GM23248 (cell line): ENCODE results near the gene DUOX2. TPM values are rescaled to one million over a fixed set of nuclear protein-coding genes. Genes with fewer than 3 reads are reported as not detected.

Experiments
- DNase-seq: peaks from one replicate; pipeline ENCODE4 v3.0.0-alpha.2; 2015
- H2AFZ ChIP-seq: fragments of 200-600 bp; sonication (generic); 2 replicates; pipeline ENCODE4 v1.6.1; 2016; ENCODE audit warnings: antibody characterized with exemption
- H3F3A ChIP-seq: fragments of 200-600 bp; sonication (generic); 2 replicates; pipeline ENCODE4 v1.6.1; 2016; ENCODE audit warnings: mild to moderate bottlenecking, antibody characterized with exemption, mixed run types; ENCODE audit not compliant: insufficient read depth
- H3K27ac ChIP-seq: fragments of 200-600 bp; sonication (generic); 2 replicates; pipeline ENCODE4 v1.5.1; 2016; ENCODE audit warnings: mild to moderate bottlenecking
- H3K27me3 ChIP-seq: fragments of 200-600 bp; sonication (generic); replicated peaks from 2 replicates; pipeline ENCODE4 v1.6.1; 2016; ENCODE audit warnings: mild to moderate bottlenecking; ENCODE audit not compliant: insufficient read depth
- H3K36me3 ChIP-seq: fragments of 200-600 bp; sonication (generic); 2 replicates; pipeline ENCODE4 v1.6.1; 2016; ENCODE audit warnings: low read depth, mild to moderate bottlenecking
- H3K4me1 ChIP-seq: fragments of 200-600 bp; sonication (generic); 2 replicates; pipeline ENCODE4 v1.6.1; 2016; ENCODE audit warnings: mild to moderate bottlenecking; ENCODE audit not compliant: insufficient read depth
- H3K4me2 ChIP-seq: fragments of 200-600 bp; sonication (generic); one replicate; pipeline ENCODE4 v1.6.1; 2016; ENCODE audit warnings: mild to moderate bottlenecking; ENCODE audit not compliant: unreplicated experiment
- H3K4me3 ChIP-seq: fragments of 200-600 bp; sonication (generic); 2 replicates; pipeline ENCODE4 v1.5.1; 2016; ENCODE audit warnings: mild to moderate bottlenecking
- H3K79me2 ChIP-seq: fragments of 200-600 bp; sonication (generic); 2 replicates; pipeline ENCODE4 v1.6.1; 2016; ENCODE audit warnings: mild to moderate bottlenecking; ENCODE audit not compliant: insufficient read depth
- H3K9ac ChIP-seq: fragments of 200-600 bp; sonication (generic); 2 replicates; pipeline ENCODE4 v1.6.1; 2016; ENCODE audit warnings: mild to moderate bottlenecking
- H3K9me2 ChIP-seq: fragments of 200-600 bp; sonication (generic); 2 replicates; pipeline ENCODE4 v1.6.1; 2016; ENCODE audit warnings: mixed run types, mild to moderate bottlenecking, moderate library complexity; ENCODE audit not compliant: insufficient read depth
- H3K9me3 ChIP-seq: fragments of 200-600 bp; sonication (generic); one replicate; pipeline ENCODE4 v1.6.1; 2017; ENCODE audit warnings: low read depth
- H4K20me1 ChIP-seq: fragments of 200-600 bp; sonication (generic); 2 replicates; pipeline ENCODE4 v1.6.0; 2016; ENCODE audit not compliant: insufficient read depth
- EZH2 ChIP-seq: fragments of 200-600 bp; sonication (generic); IDR thresholded peaks from 2 replicates; pipeline ENCODE4 v1.6.1; 2018; ENCODE audit warnings: antibody characterized with exemption, mild to moderate bottlenecking; ENCODE audit not compliant: insufficient read depth, poor library complexity, severe bottlenecking
- EZH2phosphoT487 ChIP-seq: fragments of 200-600 bp; sonication (generic); IDR thresholded peaks from 2 replicates; pipeline ENCODE4 v1.6.1; 2018; ENCODE audit warnings: antibody characterized with exemption, moderate library complexity, mild to moderate bottlenecking, low read depth; ENCODE audit not compliant: insufficient read depth
- WGBS, 2 experiments: methylation state at CpG; one replicate each; pipeline ENCODE4 v1.1.6; 2015 to 2017; ENCODE audit warnings: low lambda C conversion rate in 2 of 2, low coverage in 1 of 2; ENCODE audit errors: missing lambda C conversion rate in 2 of 2; 5-methylcytosine and 5-hydroxymethylcytosine counted together
- in situ Hi-C: fragments of 300-500 bp; cut with MboI; formaldehyde crosslinking; loops from 2 replicates; pipeline ENCODE4 v1.15.0; 2020
- polyA plus RNA-seq: library from polyadenylated mRNA; unstranded; fragments of >200 nt; fragmentation: Nextera tagmentation; extraction: Ambion mirVana; gene quantifications from 2 replicates; pipeline ENCODE4 v1.2.1, GENCODE V29; 2016
- total RNA-seq: library from RNA; depleted of rRNA; stranded (reverse); fragments of >200 nt; shearing (Covaris generic); gene quantifications from 2 replicates; pipeline ENCODE4 v1.2.3, GENCODE V29; 2014

Gene DUOX2
- total and polyA plus RNA-seq, 2 experiments from 2014 or later, result 0.03 TPM; not detected in 1

GRCh38 chr15:45130291-45131000, 16.5 kb upstream of the DUOX2 start:
- no peak overlapping the region for H3K27ac ChIP-seq
- no peak overlapping the region for H3K9ac ChIP-seq
- H2AFZ ChIP-seq, result no peak overlapping the region; the same call in 1 of the 2 replicates
- 70 to 73% methylated on average over 7 of the region's 7 CpGs for WGBS, 2 experiments
- no peak overlapping the region for H3K4me3 ChIP-seq
- H3K9me2 ChIP-seq, result no peaks in the 10 kb centered on the region
- no peaks in the 10 kb centered on the region for H3K9me3 ChIP-seq
- in situ Hi-C loops, result no loop called here
- no peak overlapping the region for H3K4me2 ChIP-seq
- no peak for DNase-seq
- no peaks in the 10 kb centered on the region for H3K36me3 ChIP-seq
- TF ChIP-seq EZH2, result no peak
- no peaks in the 10 kb centered on the region for H3F3A ChIP-seq
- H3K79me2 ChIP-seq, result no peaks in the 10 kb centered on the region
- H4K20me1 ChIP-seq, result no peaks in the 10 kb centered on the region
- peaks cover 15% of the 10 kb centered on the region for H3K27me3 ChIP-seq
- no peaks in the 10 kb centered on the region for H3K4me1 ChIP-seq

GRCh38 chr15:45129651-45130129, 15.7 kb upstream of the DUOX2 start, which contains the start of the genes DUOX1 and DUOXA1:
DUOX1 (plus strand) TSS chr15:45129994; CDS start chr15:45131967, 1,973 bp downstream.
DUOXA1 (minus strand) TSS chr15:45129879; CDS start chr15:45123014, 6,865 bp downstream.
- Histone ChIP-seq H3K27me3 (peaks cover 15% of the 10 kb centered on the region), H3K4me2 (peak within 1 kb of the TSS; percentile 37), H3K9ac (no peak within 1 kb of the TSS), H3K4me3 (peak within 1 kb of the TSS; percentile 46), H4K20me1 (no peaks in the 10 kb centered on the region), H3K4me1 (no peaks in the 10 kb centered on the region), H3K79me2 (no peaks in the 10 kb centered on the region), H3K27ac (no peak within 1 kb of the TSS), H2AFZ (peak within 1 kb of the TSS; percentile 68), H3K9me3 (no peaks in the 10 kb centered on the region), H3K36me3 (no peaks in the 10 kb centered on the region), H3F3A (no peaks in the 10 kb centered on the region), H3K9me2 (no peaks in the 10 kb centered on the region)
- in situ Hi-C loops, result no loop called here
- TF ChIP-seq EZH2phosphoT487, result no peak
- TF ChIP-seq EZH2, result no peak
- DNase-seq, result peak; percentile 56
- WGBS, 2 experiments, result 2 to 4% methylated on average over 10 to 41 of the region's 46 CpGs

GRCh38 chr15:45128971-45129639, 15.1 kb upstream of the DUOX2 start:
- Histone ChIP-seq H3F3A (no peaks in the 10 kb centered on the region), H2AFZ (peak overlapping the region; percentile 68), H3K4me1 (no peaks in the 10 kb centered on the region), H3K9me3 (no peaks in the 10 kb centered on the region), H3K79me2 (no peaks in the 10 kb centered on the region), H3K36me3 (no peaks in the 10 kb centered on the region), H3K4me3 (peak overlapping the region; percentile 46), H3K4me2 (peak overlapping the region; percentile 37), H3K27me3 (peaks cover 15% of the 10 kb centered on the region), H3K9me2 (no peaks in the 10 kb centered on the region), H3K9ac (no peak overlapping the region), H4K20me1 (no peaks in the 10 kb centered on the region), H3K27ac (no peak overlapping the region)
- DNase-seq, result peak; percentile 21
- no peak for TF ChIP-seq EZH2phosphoT487
- peak; percentile 62 for TF ChIP-seq EZH2
- in situ Hi-C loops, result no loop called here
- WGBS, 2 experiments, result 5% methylated on average over 37 to 45 of the region's 47 CpGs

- H3K9me2 ChIP-seq, result no peaks in the 10 kb centered on the region
- H3K9ac ChIP-seq, result no peak overlapping the region
- WGBS, 2 experiments, result 47 to 53% methylated on average over 2 of the region's 2 CpGs
- H3F3A ChIP-seq, result peaks cover 3% of the 10 kb centered on the region
- peaks cover 9% of the 10 kb centered on the region for H3K4me1 ChIP-seq
- H3K4me2 ChIP-seq, result no peak overlapping the region
- H3K27ac ChIP-seq, result no peak overlapping the region
- H3K79me2 ChIP-seq, result no peaks in the 10 kb centered on the region
- no peak overlapping the region for H3K4me3 ChIP-seq
- H3K9me3 ChIP-seq, result no peaks in the 10 kb centered on the region
- in situ Hi-C loops, result no loop called here
- DNase-seq, result peak; percentile 59
- no peaks in the 10 kb centered on the region for H3K36me3 ChIP-seq
- H2AFZ ChIP-seq, result no peak overlapping the region
- no peaks in the 10 kb centered on the region for H4K20me1 ChIP-seq
- TF ChIP-seq EZH2phosphoT487, result no peak
- no peak for TF ChIP-seq EZH2
- peaks cover 15% of the 10 kb centered on the region for H3K27me3 ChIP-seq
Measured at GRCh38 chr15:45126535-45127158, 12.7 kb upstream of the DUOX2 start.
